ENCODE data around the gene ANK3.
A peak's percentile ranks its signal among the peaks of the same experiment; 100 is the strongest.

Gene ANK3

DNA sequence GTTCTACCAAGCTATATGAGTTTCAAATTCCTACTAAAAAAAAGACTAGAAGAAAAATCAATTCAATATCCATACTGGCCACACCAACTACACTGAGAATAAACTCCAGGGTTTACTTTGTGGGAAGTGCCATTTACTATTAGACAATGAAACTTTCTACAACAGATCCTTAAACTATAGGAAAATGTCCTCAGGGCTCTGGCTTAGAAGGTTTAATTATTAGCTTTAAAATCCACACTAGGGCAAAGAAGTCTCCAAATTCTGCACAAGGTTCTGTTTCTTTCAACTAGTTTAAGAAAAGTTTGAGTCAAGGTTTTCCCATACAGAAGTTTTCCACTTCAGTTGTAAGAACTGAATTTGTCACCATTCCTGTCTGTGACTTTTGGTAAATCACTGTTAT, 251.6 kb downstream of the ANK3 start:
- no peaks in the 10 kb centered on the region for H3K9me3 Mint-ChIP-seq
- no peaks in the 10 kb centered on the region for H3K27me3 Mint-ChIP-seq (ENCODE audit: low read depth, poor library complexity)
- H3K4me1 Mint-ChIP-seq = peaks cover 31% of the 10 kb centered on the region
- TF ChIP-seq, protein P1, sequence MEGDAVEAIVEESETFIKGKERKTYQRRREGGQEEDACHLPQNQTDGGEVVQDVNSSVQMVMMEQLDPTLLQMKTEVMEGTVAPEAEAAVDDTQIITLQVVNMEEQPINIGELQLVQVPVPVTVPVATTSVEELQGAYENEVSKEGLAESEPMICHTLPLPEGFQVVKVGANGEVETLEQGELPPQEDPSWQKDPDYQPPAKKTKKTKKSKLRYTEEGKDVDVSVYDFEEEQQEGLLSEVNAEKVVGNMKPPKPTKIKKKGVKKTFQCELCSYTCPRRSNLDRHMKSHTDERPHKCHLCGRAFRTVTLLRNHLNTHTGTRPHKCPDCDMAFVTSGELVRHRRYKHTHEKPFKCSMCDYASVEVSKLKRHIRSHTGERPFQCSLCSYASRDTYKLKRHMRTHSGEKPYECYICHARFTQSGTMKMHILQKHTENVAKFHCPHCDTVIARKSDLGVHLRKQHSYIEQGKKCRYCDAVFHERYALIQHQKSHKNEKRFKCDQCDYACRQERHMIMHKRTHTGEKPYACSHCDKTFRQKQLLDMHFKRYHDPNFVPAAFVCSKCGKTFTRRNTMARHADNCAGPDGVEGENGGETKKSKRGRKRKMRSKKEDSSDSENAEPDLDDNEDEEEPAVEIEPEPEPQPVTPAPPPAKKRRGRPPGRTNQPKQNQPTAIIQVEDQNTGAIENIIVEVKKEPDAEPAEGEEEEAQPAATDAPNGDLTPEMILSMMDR (IDR thresholded peaks at IDR 0.05) = no peak
- H3K27ac Mint-ChIP-seq = peak overlapping the region; percentile 63
- DNase-seq = no peak
- no peak overlapping the region for H3K4me3 Mint-ChIP-seq
- peaks cover 35% of the 10 kb centered on the region for H3K36me3 Mint-ChIP-seq (ENCODE audit: low read depth)

DNA sequence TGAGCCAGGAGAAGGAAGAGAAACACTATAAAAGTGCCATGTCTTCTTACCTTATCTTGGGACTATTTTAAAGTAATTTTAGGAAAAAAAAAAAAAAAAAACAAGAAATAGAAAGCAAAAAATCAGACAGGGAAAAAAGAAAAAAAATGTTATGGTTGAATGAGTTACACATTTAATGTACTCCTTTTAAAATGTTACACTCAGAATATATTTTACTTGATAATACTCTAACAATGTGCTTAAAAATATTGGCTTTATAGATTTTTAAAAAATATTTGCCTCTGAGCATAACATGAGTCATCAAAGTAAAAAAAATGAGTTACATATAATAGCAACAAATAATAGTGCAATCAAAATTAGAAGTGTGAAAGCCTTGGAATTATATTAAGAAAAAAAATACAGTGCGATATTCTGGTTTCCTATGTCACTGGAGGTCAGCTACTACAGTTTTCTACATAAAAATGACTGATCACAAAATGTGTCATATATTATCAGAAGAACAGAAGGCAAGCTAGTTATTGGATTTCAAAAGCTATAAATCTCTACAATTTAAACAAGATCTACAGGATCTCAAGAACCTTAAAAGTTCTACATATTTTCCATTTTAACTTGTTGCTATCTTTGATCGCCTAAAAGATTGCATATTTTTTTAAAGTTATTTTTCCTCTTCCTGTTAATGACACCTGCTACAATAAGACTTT, 252.2 kb downstream of the ANK3 start:
- no peaks in the 10 kb centered on the region for H3K27me3 Mint-ChIP-seq (ENCODE audit: low read depth, poor library complexity)
- H3K4me1 Mint-ChIP-seq = peaks cover 31% of the 10 kb centered on the region
- no peak overlapping the region for H3K4me3 Mint-ChIP-seq
- H3K27ac Mint-ChIP-seq = peak overlapping the region; percentile 63
- no peak for DNase-seq
- peaks cover 37% of the 10 kb centered on the region for H3K36me3 Mint-ChIP-seq (ENCODE audit: low read depth)
- TF ChIP-seq, protein P1 (IDR thresholded peaks at IDR 0.05) = no peak
- no peaks in the 10 kb centered on the region for H3K9me3 Mint-ChIP-seq

DNA sequence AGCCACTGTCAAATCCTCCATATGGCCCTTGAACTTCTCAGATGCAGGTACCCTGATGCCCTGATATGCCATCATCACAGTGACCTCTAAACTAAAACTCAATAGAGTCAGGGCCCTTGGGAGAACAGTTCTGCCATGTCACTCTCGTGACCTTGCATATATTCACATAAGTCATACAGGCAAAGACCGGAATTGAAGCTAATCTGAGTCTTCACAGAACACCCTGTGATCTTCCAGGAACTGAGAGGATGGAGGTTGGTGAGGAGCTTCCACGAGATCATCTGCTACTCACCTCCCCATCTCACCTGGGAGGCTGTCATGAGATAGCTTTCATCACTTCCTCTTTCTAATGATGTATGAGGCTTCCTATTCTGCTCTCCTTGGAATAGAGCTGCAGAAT, 254.7 kb downstream of the ANK3 start:
- no peak overlapping the region for H3K27ac Mint-ChIP-seq

DNA sequence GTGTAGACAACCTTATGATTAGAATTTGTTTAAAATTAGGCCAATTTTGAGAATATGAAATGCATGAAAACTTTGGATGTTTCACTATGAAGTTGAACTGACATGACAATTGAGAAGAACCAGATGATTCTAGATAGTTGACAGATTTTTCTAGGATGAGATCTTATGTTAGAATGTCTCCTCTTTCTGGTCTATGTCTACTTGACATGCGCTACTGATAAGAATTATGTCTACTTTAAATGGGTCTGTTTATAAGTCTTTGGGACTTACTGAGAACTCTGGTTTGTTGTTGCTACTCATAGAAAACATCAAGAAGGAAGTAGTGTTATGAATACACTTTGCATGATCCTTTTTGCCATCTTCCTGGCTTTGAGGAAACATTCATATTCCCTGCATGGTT, 255.1 kb downstream of the ANK3 start:
- Mint-ChIP-seq H3K4me1 (peaks cover 47% of the 10 kb centered on the region), H3K36me3 (ENCODE audit: low read depth) (peaks cover 50% of the 10 kb centered on the region), H3K27me3 (ENCODE audit: low read depth, poor library complexity) (no peaks in the 10 kb centered on the region), H3K9me3 (no peaks in the 10 kb centered on the region), H3K27ac (no peak overlapping the region), H3K4me3 (no peak overlapping the region)
- no peak for DNase-seq
- TF ChIP-seq, protein P1 (IDR thresholded peaks at IDR 0.05) = no peak

More for the DNA sequence above, 254.7 kb downstream of the ANK3 start:
- TF ChIP-seq, protein P1 (IDR thresholded peaks at IDR 0.05) = no peak
- H3K36me3 Mint-ChIP-seq (ENCODE audit: low read depth) = peaks cover 50% of the 10 kb centered on the region
- DNase-seq = no peak
- H3K4me3 Mint-ChIP-seq = no peak overlapping the region
- no peaks in the 10 kb centered on the region for H3K9me3 Mint-ChIP-seq
- peaks cover 43% of the 10 kb centered on the region for H3K4me1 Mint-ChIP-seq
- H3K27me3 Mint-ChIP-seq (ENCODE audit: low read depth, poor library complexity) = no peaks in the 10 kb centered on the region

DNA sequence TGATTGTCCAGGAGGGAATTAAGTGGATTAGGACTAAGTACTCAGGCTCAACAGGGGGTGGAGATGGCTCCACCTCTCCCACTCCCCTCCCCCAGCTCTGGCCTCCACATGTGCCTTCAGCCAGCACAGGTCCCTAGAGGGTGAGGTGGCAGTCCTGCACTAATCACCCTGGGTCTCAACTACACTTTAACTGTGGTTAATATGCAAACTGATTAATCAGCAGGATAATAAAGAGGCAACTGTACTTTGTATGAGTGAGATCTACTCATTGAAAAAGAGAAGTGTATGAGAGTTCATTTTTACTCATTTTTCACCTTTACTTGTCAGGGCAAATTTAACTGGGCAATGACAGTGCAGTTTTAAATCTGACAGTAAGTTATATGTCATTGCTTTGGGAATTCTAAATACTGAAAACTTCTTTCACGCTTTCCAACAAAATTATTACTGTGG, 259.5 kb downstream of the ANK3 start:
- peak; percentile 8 for DNase-seq
- H3K9me3 Mint-ChIP-seq = no peaks in the 10 kb centered on the region
- peaks cover 16% of the 10 kb centered on the region for H3K4me1 Mint-ChIP-seq
- H3K4me3 Mint-ChIP-seq = no peak overlapping the region
- peaks cover 52% of the 10 kb centered on the region for H3K36me3 Mint-ChIP-seq (ENCODE audit: low read depth)
- TF ChIP-seq, protein P1 (IDR thresholded peaks at IDR 0.05) = no peak
- no peak overlapping the region for H3K27ac Mint-ChIP-seq
- no peaks in the 10 kb centered on the region for H3K27me3 Mint-ChIP-seq (ENCODE audit: low read depth, poor library complexity)

DNA sequence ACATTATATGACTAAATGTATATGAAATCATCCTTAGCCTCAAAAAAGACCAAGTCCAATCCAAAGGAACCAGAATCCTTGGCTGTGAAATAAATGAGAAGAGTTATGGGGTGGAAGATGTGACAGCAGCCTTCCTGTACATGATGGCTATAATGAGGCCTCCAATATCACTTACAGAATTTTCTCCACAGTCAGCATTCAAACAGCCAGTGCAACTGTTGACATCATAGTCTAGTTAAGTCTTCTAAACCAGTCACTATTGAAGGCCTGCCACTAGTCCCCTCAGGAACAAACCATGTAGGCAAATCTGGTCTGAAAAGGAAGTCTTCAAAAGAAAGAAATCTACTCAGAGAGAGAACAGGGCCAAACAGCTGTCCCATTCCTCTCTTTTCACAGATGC, 263.8 kb downstream of the ANK3 start:
- peaks cover 30% of the 10 kb centered on the region for H3K36me3 Mint-ChIP-seq (ENCODE audit: low read depth)
- H3K27me3 Mint-ChIP-seq (ENCODE audit: low read depth, poor library complexity) = no peaks in the 10 kb centered on the region
- no peak for DNase-seq
- H3K4me3 Mint-ChIP-seq = no peak overlapping the region
- H3K27ac Mint-ChIP-seq = no peak overlapping the region
- TF ChIP-seq, protein P1 (IDR thresholded peaks at IDR 0.05) = no peak
- H3K9me3 Mint-ChIP-seq = peaks cover 2% of the 10 kb centered on the region
- H3K4me1 Mint-ChIP-seq = peaks cover 11% of the 10 kb centered on the region
